GM18508 (cell line): ENCODE data around the gene ZNF182.
"Not testable (repeated sequence)": the region's sequence is repeated elsewhere in the genome, so short reads cannot be mapped to it uniquely, and the experiment has no call there.

Source experiments
- ATAC-seq: cut with Tn5 transposase; IDR thresholded peaks from one replicate; pipeline ENCODE4 v1.9.1; 2021; ENCODE audit warnings: moderate number of reproducible peaks; ENCODE audit not compliant: insufficient read depth, unreplicated experiment

Gene ZNF182

GRCh38 chrX:47931970-47932369 is 71.8 kb downstream of the ZNF182 start:
- not testable (repeated sequence) for ATAC-seq

- ATAC-seq = no peak
Observed at GRCh38 chrX:47927212-47927611, 76.6 kb downstream of the ZNF182 start.
